Gastrocnemius medialis (tissue), 4 donors: ENCODE data around the gene KCNK17.

Experiments used
- POLR2A ChIP-seq, 2 donors: fragments of 450-650 bp; IDR thresholded peaks; one replicate each; pipeline ENCODE4 v1.6.1; 2017; ENCODE audit warnings: antibody characterized with exemption in 2 of 2, mild to moderate bottlenecking in 2 of 2, moderate library complexity in 2 of 2
- TF ChIP-seq, protein P1 (sequence below), 5 experiments: fragments of 450-650 bp in 3 of 5; fragments of 200-600 bp in 2 of 5; sonication (generic) in 2 of 5; IDR thresholded peaks in 4 of 5; conservative IDR thresholded peaks in 1 of 5; 1 replicate in 4 of 5; 2 replicates in 1 of 5; pipeline ENCODE4 v1.5.1; 2016 to 2019; ENCODE audit warnings: antibody characterized with exemption in 5 of 5, mild to moderate bottlenecking in 3 of 5, moderate library complexity in 3 of 5

DNA sequence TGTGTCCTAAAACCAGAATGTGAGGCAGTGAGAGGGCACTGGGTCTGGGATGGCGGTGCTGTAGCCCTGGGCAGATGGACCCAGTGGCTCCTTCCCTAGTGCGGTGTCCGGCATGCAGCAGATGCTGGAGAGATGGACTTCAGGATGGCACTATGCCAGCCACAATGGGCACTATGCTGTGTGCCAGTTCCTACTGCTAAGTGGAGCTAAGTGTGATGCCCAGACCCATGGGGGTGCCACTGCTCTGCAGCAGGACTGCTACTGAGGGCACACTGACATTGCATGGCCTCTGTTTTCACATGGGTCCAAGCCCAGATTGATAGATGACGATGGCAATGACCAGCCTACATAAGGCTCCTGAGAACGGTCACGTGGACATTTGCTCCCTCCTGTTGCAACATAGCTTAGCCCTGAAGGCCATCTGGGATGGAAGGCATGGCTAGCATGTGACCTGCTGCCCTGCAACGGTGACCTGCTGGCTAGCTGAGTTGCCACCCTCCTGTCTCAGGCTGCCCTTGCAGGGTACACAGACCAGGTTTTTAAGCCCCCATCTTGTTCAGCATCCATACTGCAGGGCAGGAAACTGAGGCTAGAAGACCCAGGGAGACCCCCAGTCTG lies 39.6 kb upstream of the KCNK17 start:
- TF ChIP-seq, protein P1, sequence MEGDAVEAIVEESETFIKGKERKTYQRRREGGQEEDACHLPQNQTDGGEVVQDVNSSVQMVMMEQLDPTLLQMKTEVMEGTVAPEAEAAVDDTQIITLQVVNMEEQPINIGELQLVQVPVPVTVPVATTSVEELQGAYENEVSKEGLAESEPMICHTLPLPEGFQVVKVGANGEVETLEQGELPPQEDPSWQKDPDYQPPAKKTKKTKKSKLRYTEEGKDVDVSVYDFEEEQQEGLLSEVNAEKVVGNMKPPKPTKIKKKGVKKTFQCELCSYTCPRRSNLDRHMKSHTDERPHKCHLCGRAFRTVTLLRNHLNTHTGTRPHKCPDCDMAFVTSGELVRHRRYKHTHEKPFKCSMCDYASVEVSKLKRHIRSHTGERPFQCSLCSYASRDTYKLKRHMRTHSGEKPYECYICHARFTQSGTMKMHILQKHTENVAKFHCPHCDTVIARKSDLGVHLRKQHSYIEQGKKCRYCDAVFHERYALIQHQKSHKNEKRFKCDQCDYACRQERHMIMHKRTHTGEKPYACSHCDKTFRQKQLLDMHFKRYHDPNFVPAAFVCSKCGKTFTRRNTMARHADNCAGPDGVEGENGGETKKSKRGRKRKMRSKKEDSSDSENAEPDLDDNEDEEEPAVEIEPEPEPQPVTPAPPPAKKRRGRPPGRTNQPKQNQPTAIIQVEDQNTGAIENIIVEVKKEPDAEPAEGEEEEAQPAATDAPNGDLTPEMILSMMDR (IDR thresholded peaks at IDR 0.05 in 4 of 5, conservative IDR thresholded peaks at IDR 0.05 in 1 of 5) = no peak
- no peak for TF ChIP-seq POLR2A (IDR thresholded peaks at IDR 0.05)
